Neuronal stem cell (in vitro differentiated cells): Measurements from ENCODE around the gene CHN1.

ENCODE experiments used
- DNase-seq: peaks from one replicate; pipeline ENCODE4 v3.0.0-alpha.2; 2013; ENCODE audit warnings: low spot score
- H2AFZ ChIP-seq: one replicate; pipeline ENCODE4 v1.6.1; 2013; ENCODE audit warnings: mild to moderate bottlenecking, low read length, inconsistent platforms
- H2AK5ac ChIP-seq: 2 replicates; pipeline ENCODE4 v1.6.1; 2013; ENCODE audit warnings: low read depth, mild to moderate bottlenecking, inconsistent platforms, low read length, moderate library complexity, mixed read lengths
- H2BK120ac ChIP-seq: 2 replicates; pipeline ENCODE4 v1.6.1; 2013; ENCODE audit warnings: low read depth, mild to moderate bottlenecking, inconsistent platforms, low read length, moderate library complexity, mixed read lengths
- H2BK12ac ChIP-seq: one replicate; pipeline ENCODE4 v1.6.1; 2013; ENCODE audit warnings: low read length, inconsistent platforms
- H2BK15ac ChIP-seq: 2 replicates; pipeline ENCODE4 v1.6.1; 2013; ENCODE audit warnings: mild to moderate bottlenecking, low read length, inconsistent platforms, mixed read lengths
- H2BK5ac ChIP-seq: one replicate; pipeline ENCODE4 v1.6.1; 2013; ENCODE audit warnings: inconsistent platforms, mild to moderate bottlenecking, low read length, moderate library complexity
- H3K14ac ChIP-seq: one replicate; pipeline ENCODE4 v1.6.1; 2013; ENCODE audit warnings: low read length, inconsistent platforms
- H3K18ac ChIP-seq: 2 replicates; pipeline ENCODE4 v1.6.1; 2013; ENCODE audit warnings: low read length, inconsistent platforms
- H3K23ac ChIP-seq: 2 replicates; pipeline ENCODE4 v1.6.1; 2013; ENCODE audit warnings: low read depth, mild to moderate bottlenecking, mixed read lengths, low read length, inconsistent platforms; ENCODE audit not compliant: poor library complexity
- H3K27ac ChIP-seq: replicated peaks from 3 replicates; pipeline ENCODE4 v1.5.1; 2013; ENCODE audit warnings: low read length, inconsistent platforms
- H3K27me3 ChIP-seq, 3 experiments: 2 replicates each; pipeline ENCODE4 v1.6.1; 2013; ENCODE audit warnings: low read length in 3 of 3, mild to moderate bottlenecking in 2 of 3, inconsistent platforms in 1 of 3, low read depth in 1 of 3, mixed read lengths in 1 of 3, moderate library complexity in 1 of 3; ENCODE audit not compliant: control insufficient read depth in 3 of 3, insufficient read depth in 3 of 3
- H3K36me3 ChIP-seq, 2 donors: replicated peaks in 1 of 2; 2 replicates each; pipeline ENCODE4 v1.6.1; 2013; ENCODE audit warnings: low read length in 2 of 2; ENCODE audit not compliant: control insufficient read depth in 2 of 2, insufficient read depth in 2 of 2
- H3K4ac ChIP-seq: 2 replicates; pipeline ENCODE4 v1.6.1; 2013; ENCODE audit warnings: inconsistent platforms, mild to moderate bottlenecking, low read length, moderate library complexity
- H3K4me1 ChIP-seq, 2 donors: 1 replicate in 1 of 2; 2 replicates in 1 of 2; pipeline ENCODE4 v1.6.1; 2013; ENCODE audit warnings: low read length in 2 of 2, low read depth in 1 of 2; ENCODE audit not compliant: control insufficient read depth in 2 of 2, insufficient read depth in 1 of 2
- H3K4me2 ChIP-seq: one replicate; pipeline ENCODE4 v1.6.1; 2013; ENCODE audit warnings: mild to moderate bottlenecking, low read length, inconsistent platforms; ENCODE audit not compliant: insufficient read depth, poor library complexity, severe bottlenecking
- H3K4me3 ChIP-seq, 2 donors: 2 replicates each; pipeline ENCODE4 v1.5.1; 2013; ENCODE audit warnings: low read length in 2 of 2, mild to moderate bottlenecking in 2 of 2, inconsistent platforms in 1 of 2, moderate library complexity in 1 of 2
- H3K79me1 ChIP-seq: one replicate; pipeline ENCODE4 v1.6.1; 2013; ENCODE audit warnings: low read depth, mild to moderate bottlenecking, inconsistent platforms, low read length, moderate library complexity
- H3K9ac ChIP-seq: one replicate; pipeline ENCODE4 v1.6.1; 2013; ENCODE audit warnings: mild to moderate bottlenecking, low read depth, low read length, inconsistent platforms; ENCODE audit not compliant: poor library complexity
- H3K9me3 ChIP-seq, 2 donors: replicated peaks in 1 of 2; 2 replicates each; pipeline versions ENCODE3 to v1.6.1; 2013; ENCODE audit warnings: low read length in 2 of 2, mild to moderate bottlenecking in 2 of 2, inconsistent platforms in 1 of 2, low read depth in 1 of 2, mixed read lengths in 1 of 2, moderate library complexity in 1 of 2; ENCODE audit not compliant: control insufficient read depth in 2 of 2, insufficient read depth in 1 of 2
- H4K8ac ChIP-seq: one replicate; pipeline ENCODE4 v1.6.1; 2013; ENCODE audit warnings: low read depth, mild to moderate bottlenecking, inconsistent platforms, low read length, moderate library complexity
- H4K91ac ChIP-seq: one replicate; pipeline ENCODE4 v1.6.1; 2013; ENCODE audit warnings: low read length, low read depth, mild to moderate bottlenecking, inconsistent platforms; ENCODE audit not compliant: poor library complexity
- WGBS, 2 donors: extraction: QIAGEN DNeasy Blood & Tissue Kit; methylation state at CpG; one replicate each; pipeline ENCODE4 v1.1.7; 2013; ENCODE audit warnings: missing lambda C conversion rate in 2 of 2, mixed read lengths in 1 of 2; ENCODE audit not compliant: insufficient read length in 2 of 2, insufficient replicate concordance in 1 of 2; ENCODE audit errors: extremely low coverage in 2 of 2; 5-methylcytosine and 5-hydroxymethylcytosine counted together

CHN1 gene

DNA sequence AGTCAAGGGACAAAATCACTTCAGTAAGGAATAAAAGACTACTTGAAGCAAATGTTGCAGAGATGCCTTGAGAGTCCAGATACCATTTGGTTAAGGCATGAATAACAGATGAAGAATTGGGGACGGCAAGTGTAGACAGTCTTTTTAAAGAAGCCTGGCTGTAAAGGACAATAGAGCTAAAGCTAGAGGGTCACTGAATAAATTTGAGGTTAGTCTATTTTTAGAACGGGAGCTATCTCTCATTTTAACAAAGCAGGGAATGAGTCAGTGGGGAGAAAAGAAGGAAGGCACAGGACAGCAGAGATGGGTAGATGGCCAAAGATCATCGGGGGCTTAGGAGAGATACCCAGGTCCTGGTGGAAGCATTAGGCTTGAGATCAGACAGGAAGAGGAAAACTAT lies 30.6 kb upstream of the CHN1 start:
- Histone ChIP-seq H3K36me3 (no peaks in the 10 kb centered on the region), H2AFZ (peak overlapping the region; percentile 50), H3K79me1 (no peaks in the 10 kb centered on the region), H3K4me3 (no peak overlapping the region), H3K4ac (no peak overlapping the region), H4K91ac (no peak overlapping the region), H3K4me1 (peaks cover 0 to 5% of the 10 kb centered on the region in 2 donors), H2AK5ac (no peak overlapping the region), H3K4me2 (no peak overlapping the region), H2BK15ac (no peak overlapping the region), H3K27ac (no peak overlapping the region), H4K8ac (no peak overlapping the region), H2BK5ac (no peak overlapping the region), H2BK120ac (no peak overlapping the region), H3K9ac (no peak overlapping the region), H3K23ac (no peak overlapping the region), H3K14ac (no peak overlapping the region), H3K27me3 (no peaks in the 10 kb centered on the region), H3K18ac (no peak overlapping the region), H3K9me3 (no peaks in the 10 kb centered on the region), H2BK12ac (no peak overlapping the region)
- no peak for DNase-seq
- WGBS, 2 donors, result no CpG with 5 or more reads among the region's 3 CpGs

GRCh38 chr2:175034716-175035115 lies 29.5 kb upstream of the CHN1 start:
- H3K14ac ChIP-seq, result no peak overlapping the region
- H3K27me3 ChIP-seq, result no peaks in the 10 kb centered on the region
- no peak overlapping the region for H3K4me3 ChIP-seq
- WGBS, 2 donors, result no CpG with 5 or more reads among the region's 3 CpGs
- H2AFZ ChIP-seq, result no peak overlapping the region
- H2BK15ac ChIP-seq, result no peak overlapping the region
- H3K9ac ChIP-seq, result no peak overlapping the region
- H2AK5ac ChIP-seq, result no peak overlapping the region
- H3K4me1 ChIP-seq, result peaks cover 0 to 5% of the 10 kb centered on the region in 2 donors
- no peak overlapping the region for H3K23ac ChIP-seq
- H3K4ac ChIP-seq, result no peak overlapping the region
- no peak overlapping the region for H2BK120ac ChIP-seq
- H2BK5ac ChIP-seq, result no peak overlapping the region
- no peaks in the 10 kb centered on the region for H3K9me3 ChIP-seq
- no peaks in the 10 kb centered on the region for H3K79me1 ChIP-seq
- H3K27ac ChIP-seq, result no peak overlapping the region
- H2BK12ac ChIP-seq, result no peak overlapping the region
- H3K18ac ChIP-seq, result no peak overlapping the region
- H3K36me3 ChIP-seq, result no peaks in the 10 kb centered on the region
- no peak overlapping the region for H4K8ac ChIP-seq
- H4K91ac ChIP-seq, result no peak overlapping the region
- no peak for DNase-seq
- H3K4me2 ChIP-seq, result no peak overlapping the region

DNA sequence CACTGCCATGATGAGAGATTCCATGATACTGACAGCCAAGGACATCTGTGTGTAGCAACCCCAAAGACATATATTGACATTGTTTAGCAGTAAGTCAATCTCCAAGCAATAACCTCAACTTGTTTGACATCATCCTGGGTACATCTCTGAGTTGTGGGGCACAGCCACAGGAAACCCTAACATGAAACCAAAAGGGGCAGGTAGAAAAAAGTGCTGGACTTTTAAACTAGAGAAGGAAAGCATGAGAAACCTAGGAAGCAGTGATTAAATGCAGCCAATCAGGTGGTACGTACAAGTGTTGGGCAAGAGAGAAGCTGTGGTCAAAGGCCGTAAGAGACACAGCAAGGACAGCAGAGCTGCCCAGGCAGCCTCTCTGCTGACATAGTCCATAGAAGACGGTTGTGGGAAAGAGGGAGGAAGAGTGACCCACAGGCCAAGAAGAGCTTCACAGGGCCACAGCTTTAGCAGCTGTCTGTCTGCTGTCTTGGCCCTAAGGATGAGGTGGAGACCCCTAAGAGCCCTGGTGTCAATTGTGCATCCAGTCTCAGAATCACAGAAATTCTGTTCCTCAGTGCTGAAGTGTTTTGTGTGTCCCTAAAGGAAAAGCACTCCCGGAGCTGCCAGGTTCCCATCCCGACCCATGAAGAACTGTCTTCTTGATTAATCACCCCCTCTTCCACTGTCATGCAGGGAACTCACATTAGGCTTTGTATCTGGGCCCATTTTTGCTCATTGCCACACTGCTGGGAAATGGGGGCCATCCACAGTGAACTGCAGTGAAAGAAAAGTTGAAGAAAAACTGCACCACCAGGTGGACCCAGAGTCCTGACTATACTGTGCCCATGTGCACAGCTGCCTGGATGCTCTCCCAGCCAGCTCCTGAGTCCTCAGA lies 25.4 kb upstream of the CHN1 start:
- Histone ChIP-seq H3K14ac (no peak overlapping the region), H3K4ac (no peak overlapping the region), H3K79me1 (no peaks in the 10 kb centered on the region), H2AFZ (peak overlapping the region; percentile 16), H3K4me2 (no peak overlapping the region), H3K23ac (no peak overlapping the region), H3K4me1 (peaks cover 0 to 3% of the 10 kb centered on the region in 2 donors), H2BK15ac (no peak overlapping the region), H3K9me3 (peaks cover 0 to 1% of the 10 kb centered on the region in 2 donors), H3K9ac (no peak overlapping the region), H4K91ac (no peak overlapping the region), H4K8ac (no peak overlapping the region), H3K27me3 (no peaks in the 10 kb centered on the region), H3K18ac (no peak overlapping the region), H3K4me3 (no peak overlapping the region), H2BK120ac (no peak overlapping the region), H2BK5ac (no peak overlapping the region), H3K27ac (no peak overlapping the region), H3K36me3 (no peaks in the 10 kb centered on the region), H2AK5ac (no peak overlapping the region), H2BK12ac (no peak overlapping the region)
- peak; percentile 15 for DNase-seq
- no CpG with 5 or more reads among the region's 5 CpGs for WGBS, 2 donors

DNA sequence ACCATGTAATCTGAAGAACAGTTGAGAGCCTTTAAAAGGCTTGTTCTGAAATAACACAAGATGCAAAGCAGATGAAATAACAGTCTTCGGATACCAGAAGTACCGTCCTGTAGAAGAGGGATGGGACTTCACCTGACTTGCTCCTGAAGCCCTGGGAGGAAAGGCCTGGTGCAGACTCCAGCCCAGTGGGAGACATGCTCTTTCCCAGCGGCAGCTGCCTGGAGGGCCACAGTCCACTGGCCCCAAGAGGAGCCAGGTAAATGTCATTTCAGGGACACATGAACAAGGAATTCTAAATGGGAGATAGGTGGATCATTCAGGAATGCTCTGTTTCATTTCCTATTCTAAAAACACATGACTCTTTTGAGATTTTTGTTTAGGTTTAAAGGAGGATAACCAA lies 22.6 kb upstream of the CHN1 start:
- H3K4me2 ChIP-seq, result no peak overlapping the region
- no peak overlapping the region for H4K8ac ChIP-seq
- H3K4ac ChIP-seq, result no peak overlapping the region
- H3K9ac ChIP-seq, result no peak overlapping the region
- H2BK5ac ChIP-seq, result no peak overlapping the region
- no peaks in the 10 kb centered on the region for H3K79me1 ChIP-seq
- H3K18ac ChIP-seq, result peak overlapping the region; percentile 15
- no peak overlapping the region for H2BK15ac ChIP-seq
- WGBS, 2 donors, result no CpG with 5 or more reads among the region's 3 CpGs
- H2AFZ ChIP-seq, result no peak overlapping the region
- no peak overlapping the region for H2AK5ac ChIP-seq
- peaks cover 0 to 3% of the 10 kb centered on the region in 2 donors for H3K4me1 ChIP-seq
- no peak overlapping the region for H3K14ac ChIP-seq
- no peak overlapping the region for H3K4me3 ChIP-seq
- H3K36me3 ChIP-seq, result no peaks in the 10 kb centered on the region
- H3K9me3 ChIP-seq, result peaks cover 1 to 2% of the 10 kb centered on the region in 2 donors
- no peak overlapping the region for H3K27ac ChIP-seq
- no peak overlapping the region for H4K91ac ChIP-seq
- no peak overlapping the region for H2BK120ac ChIP-seq
- no peak for DNase-seq
- H3K27me3 ChIP-seq, result no peaks in the 10 kb centered on the region
- H3K23ac ChIP-seq, result no peak overlapping the region
- H2BK12ac ChIP-seq, result no peak overlapping the region
